ENCODE results near the gene METTL8. TPM values are rescaled to one million over a fixed set of nuclear protein-coding genes. Genes with fewer than 3 reads are reported as not detected.
"Not testable (repeated sequence)": the region's sequence is repeated elsewhere in the genome, so short reads cannot be mapped to it uniquely, and the experiment has no call there.

Gene METTL8
- total RNA-seq, 1 donor: 23.9 TPM

DNA sequence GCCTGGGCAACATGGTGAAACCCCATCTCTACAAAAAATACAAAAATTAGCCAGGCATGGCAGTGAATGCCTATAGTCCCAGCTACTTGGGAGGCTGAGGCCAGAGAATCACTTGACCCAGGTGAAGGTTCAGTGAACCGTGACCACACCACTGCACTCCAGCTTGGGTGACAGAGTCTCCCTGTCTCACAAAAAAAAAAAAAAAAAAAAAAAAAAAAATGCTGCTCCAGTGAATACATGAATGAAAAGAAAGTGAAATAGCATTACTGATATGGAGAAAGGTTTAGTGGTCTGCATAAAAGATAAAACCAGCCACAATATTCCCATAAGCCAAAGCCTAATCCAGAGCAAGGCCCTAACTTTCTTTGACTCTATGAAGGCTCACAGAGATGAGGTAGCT, 44.5 kb downstream of the METTL8 start:
- TF ChIP-seq, protein P1, sequence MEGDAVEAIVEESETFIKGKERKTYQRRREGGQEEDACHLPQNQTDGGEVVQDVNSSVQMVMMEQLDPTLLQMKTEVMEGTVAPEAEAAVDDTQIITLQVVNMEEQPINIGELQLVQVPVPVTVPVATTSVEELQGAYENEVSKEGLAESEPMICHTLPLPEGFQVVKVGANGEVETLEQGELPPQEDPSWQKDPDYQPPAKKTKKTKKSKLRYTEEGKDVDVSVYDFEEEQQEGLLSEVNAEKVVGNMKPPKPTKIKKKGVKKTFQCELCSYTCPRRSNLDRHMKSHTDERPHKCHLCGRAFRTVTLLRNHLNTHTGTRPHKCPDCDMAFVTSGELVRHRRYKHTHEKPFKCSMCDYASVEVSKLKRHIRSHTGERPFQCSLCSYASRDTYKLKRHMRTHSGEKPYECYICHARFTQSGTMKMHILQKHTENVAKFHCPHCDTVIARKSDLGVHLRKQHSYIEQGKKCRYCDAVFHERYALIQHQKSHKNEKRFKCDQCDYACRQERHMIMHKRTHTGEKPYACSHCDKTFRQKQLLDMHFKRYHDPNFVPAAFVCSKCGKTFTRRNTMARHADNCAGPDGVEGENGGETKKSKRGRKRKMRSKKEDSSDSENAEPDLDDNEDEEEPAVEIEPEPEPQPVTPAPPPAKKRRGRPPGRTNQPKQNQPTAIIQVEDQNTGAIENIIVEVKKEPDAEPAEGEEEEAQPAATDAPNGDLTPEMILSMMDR (IDR thresholded peaks at IDR 0.05; ENCODE audit: extremely low read depth, low read depth, low read length): no peak
- H3K27me3 ChIP-seq (ENCODE audit: insufficient read depth, low read length): no peaks in the 10 kb centered on the region
- H3K27ac ChIP-seq (ENCODE audit: low read depth, low read length): no peak overlapping the region
- no peak for DNase-seq (ENCODE audit: insufficient read length, low spot score, missing footprints)
- no peaks in the 10 kb centered on the region for H3K9me3 ChIP-seq (ENCODE audit: low read depth, low read length)
- no peak overlapping the region for H2AFZ ChIP-seq (ENCODE audit: low read length)
- no peaks in the 10 kb centered on the region for H4K20me1 ChIP-seq (ENCODE audit: insufficient read depth, low read length)
- no peak overlapping the region for H3K4me2 ChIP-seq (ENCODE audit: insufficient read depth, low read length)
- no peaks in the 10 kb centered on the region for H3K79me2 ChIP-seq (ENCODE audit: insufficient read depth, low read length)
- no peaks in the 10 kb centered on the region for H3K36me3 ChIP-seq (ENCODE audit: insufficient read depth, low read length)
- H3K4me3 ChIP-seq (ENCODE audit: insufficient read depth, low read length): no peak overlapping the region
- H3K4me1 ChIP-seq (ENCODE audit: insufficient read depth, low read length): peaks cover 22% of the 10 kb centered on the region

DNA sequence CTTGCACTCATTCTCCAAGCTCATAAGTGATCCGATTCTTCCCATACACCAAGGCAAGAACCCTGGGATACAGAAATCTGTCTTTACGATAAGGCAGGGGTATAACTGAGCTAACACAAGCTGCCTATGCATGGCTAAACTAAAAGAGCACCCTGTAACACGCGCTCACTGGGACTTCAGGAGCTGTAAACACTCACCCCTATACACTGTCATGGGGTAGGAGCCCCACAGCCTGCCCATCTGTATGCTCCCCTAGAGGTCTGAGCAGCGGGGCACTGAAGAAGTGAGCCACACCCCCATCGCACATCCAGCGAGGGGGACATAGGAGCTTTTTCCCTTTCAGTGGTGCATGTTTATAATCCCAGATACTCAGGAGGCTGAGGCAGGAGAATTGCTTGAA, 46.7 kb downstream of the METTL8 start:
- no peak overlapping the region for H2AFZ ChIP-seq (ENCODE audit: low read length)
- TF ChIP-seq, protein P1 (IDR thresholded peaks at IDR 0.05; ENCODE audit: extremely low read depth, low read depth, low read length): no peak
- no peaks in the 10 kb centered on the region for H3K79me2 ChIP-seq (ENCODE audit: insufficient read depth, low read length)
- no peak overlapping the region for H3K4me2 ChIP-seq (ENCODE audit: insufficient read depth, low read length)
- H3K36me3 ChIP-seq (ENCODE audit: insufficient read depth, low read length): no peaks in the 10 kb centered on the region
- no peak overlapping the region for H3K4me3 ChIP-seq (ENCODE audit: insufficient read depth, low read length)
- no peaks in the 10 kb centered on the region for H3K9me3 ChIP-seq (ENCODE audit: low read depth, low read length)
- H3K27ac ChIP-seq (ENCODE audit: low read depth, low read length): no peak overlapping the region
- H3K27me3 ChIP-seq (ENCODE audit: insufficient read depth, low read length): no peaks in the 10 kb centered on the region
- no peaks in the 10 kb centered on the region for H4K20me1 ChIP-seq (ENCODE audit: insufficient read depth, low read length)
- peaks cover 21% of the 10 kb centered on the region for H3K4me1 ChIP-seq (ENCODE audit: insufficient read depth, low read length)
- DNase-seq (ENCODE audit: insufficient read length, low spot score, missing footprints): no peak

GRCh38 chr2:171386627-171387026, 47.2 kb downstream of the METTL8 start:
- no peak overlapping the region for H2AFZ ChIP-seq (ENCODE audit: low read length)
- DNase-seq (ENCODE audit: insufficient read length, low spot score, missing footprints): no peak
- no peak overlapping the region for H3K4me2 ChIP-seq (ENCODE audit: insufficient read depth, low read length)
- no peaks in the 10 kb centered on the region for H3K36me3 ChIP-seq (ENCODE audit: insufficient read depth, low read length)
- no peaks in the 10 kb centered on the region for H3K9me3 ChIP-seq (ENCODE audit: low read depth, low read length)
- no peaks in the 10 kb centered on the region for H3K27me3 ChIP-seq (ENCODE audit: insufficient read depth, low read length)
- TF ChIP-seq, protein P1 (IDR thresholded peaks at IDR 0.05; ENCODE audit: extremely low read depth, low read depth, low read length): no peak
- H3K79me2 ChIP-seq (ENCODE audit: insufficient read depth, low read length): no peaks in the 10 kb centered on the region
- no peak overlapping the region for H3K27ac ChIP-seq (ENCODE audit: low read depth, low read length)
- no peak overlapping the region for H3K4me3 ChIP-seq (ENCODE audit: insufficient read depth, low read length)
- no peaks in the 10 kb centered on the region for H4K20me1 ChIP-seq (ENCODE audit: insufficient read depth, low read length)
- peaks cover 17% of the 10 kb centered on the region for H3K4me1 ChIP-seq (ENCODE audit: insufficient read depth, low read length)

DNA sequence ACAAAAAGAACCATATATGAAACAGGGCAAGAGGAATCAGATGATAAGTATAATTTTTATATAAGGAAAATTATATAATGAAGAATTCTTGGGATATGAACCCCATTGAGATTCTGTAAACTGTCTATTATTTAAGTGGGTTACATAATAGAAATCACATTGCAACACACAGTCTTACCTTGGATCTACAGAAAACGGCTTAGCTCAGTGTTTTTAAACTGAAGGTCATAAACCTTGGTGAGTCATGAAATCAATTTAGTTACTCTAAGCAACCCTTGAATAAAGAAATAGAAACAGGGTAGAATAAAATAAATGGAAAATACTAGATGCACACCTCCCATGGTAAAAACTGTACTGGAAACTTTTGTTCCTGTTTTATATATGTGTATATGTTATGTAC, 50.7 kb downstream of the METTL8 start:
- H2AFZ ChIP-seq (ENCODE audit: low read length): no peak overlapping the region
- H3K79me2 ChIP-seq (ENCODE audit: insufficient read depth, low read length): peaks cover 6% of the 10 kb centered on the region
- no peaks in the 10 kb centered on the region for H4K20me1 ChIP-seq (ENCODE audit: insufficient read depth, low read length)
- no peak overlapping the region for H3K27ac ChIP-seq (ENCODE audit: low read depth, low read length)
- H3K4me2 ChIP-seq (ENCODE audit: insufficient read depth, low read length): no peak overlapping the region
- no peak for DNase-seq (ENCODE audit: insufficient read length, low spot score, missing footprints)
- H3K27me3 ChIP-seq (ENCODE audit: insufficient read depth, low read length): no peaks in the 10 kb centered on the region
- no peaks in the 10 kb centered on the region for H3K9me3 ChIP-seq (ENCODE audit: low read depth, low read length)
- H3K4me3 ChIP-seq (ENCODE audit: insufficient read depth, low read length): no peak overlapping the region
- H3K4me1 ChIP-seq (ENCODE audit: insufficient read depth, low read length): no peaks in the 10 kb centered on the region
- no peaks in the 10 kb centered on the region for H3K36me3 ChIP-seq (ENCODE audit: insufficient read depth, low read length)
- TF ChIP-seq, protein P1 (IDR thresholded peaks at IDR 0.05; ENCODE audit: extremely low read depth, low read depth, low read length): no peak

- not testable (repeated sequence) for H2AFZ ChIP-seq (ENCODE audit: low read length); H3K4me1 ChIP-seq (ENCODE audit: insufficient read depth, low read length); H3K9me3 ChIP-seq (ENCODE audit: low read depth, low read length); H3K36me3 ChIP-seq (ENCODE audit: insufficient read depth, low read length); H3K4me3 ChIP-seq (ENCODE audit: insufficient read depth, low read length); H3K4me2 ChIP-seq (ENCODE audit: insufficient read depth, low read length); DNase-seq (ENCODE audit: insufficient read length, low spot score, missing footprints); H3K79me2 ChIP-seq (ENCODE audit: insufficient read depth, low read length); H3K27ac ChIP-seq (ENCODE audit: low read depth, low read length); H4K20me1 ChIP-seq (ENCODE audit: insufficient read depth, low read length); H3K27me3 ChIP-seq (ENCODE audit: insufficient read depth, low read length)
Measured at GRCh38 chr2:171382175-171382574, 51.6 kb downstream of the METTL8 start.

GRCh38 chr2:171377852-171378251, 55.9 kb downstream of the METTL8 start:
- not testable (repeated sequence) for H3K9me3 ChIP-seq (ENCODE audit: low read depth, low read length); DNase-seq (ENCODE audit: insufficient read length, low spot score, missing footprints); H3K4me3 ChIP-seq (ENCODE audit: insufficient read depth, low read length); H3K79me2 ChIP-seq (ENCODE audit: insufficient read depth, low read length); H3K27ac ChIP-seq (ENCODE audit: low read depth, low read length); H3K4me1 ChIP-seq (ENCODE audit: insufficient read depth, low read length); H3K36me3 ChIP-seq (ENCODE audit: insufficient read depth, low read length); H2AFZ ChIP-seq (ENCODE audit: low read length); H3K27me3 ChIP-seq (ENCODE audit: insufficient read depth, low read length); H3K4me2 ChIP-seq (ENCODE audit: insufficient read depth, low read length); H4K20me1 ChIP-seq (ENCODE audit: insufficient read depth, low read length)
